Measurements from ENCODE around the gene LTBP1.
"Not testable (repeated sequence)": the region's sequence is repeated elsewhere in the genome, so short reads cannot be mapped to it uniquely, and the experiment has no call there.

LTBP1 gene

GRCh38 chr2:33142810-33143209 lies 196.1 kb downstream of the LTBP1 start:
- no peak for DNase-seq (ENCODE audit: low read depth)

- no peak for DNase-seq (ENCODE audit: low read depth)
Observed at GRCh38 chr2:33144243-33144642, 197.5 kb downstream of the LTBP1 start.

GRCh38 chr2:33145459-33145858 lies 198.7 kb downstream of the LTBP1 start:
- DNase-seq (ENCODE audit: low read depth), result no peak

GRCh38 chr2:33146102-33146501 lies 199.3 kb downstream of the LTBP1 start:
- DNase-seq (ENCODE audit: low read depth), result no peak

- no peak for DNase-seq (ENCODE audit: low read depth)
Observed at GRCh38 chr2:33153008-33153407, 206.3 kb downstream of the LTBP1 start.

- no peak for DNase-seq (ENCODE audit: low read depth)
Observed at GRCh38 chr2:33158482-33159003, 211.8 kb downstream of the LTBP1 start.

GRCh38 chr2:33160191-33160590 lies 213.4 kb downstream of the LTBP1 start:
- DNase-seq (ENCODE audit: low read depth), result no peak

- no peak for DNase-seq (ENCODE audit: low read depth)
Observed at GRCh38 chr2:33166287-33166881, 219.6 kb downstream of the LTBP1 start.

GRCh38 chr2:33167622-33168245 lies 221.0 kb downstream of the LTBP1 start:
- DNase-seq (ENCODE audit: low read depth), result no peak

GRCh38 chr2:33168425-33168824 lies 221.7 kb downstream of the LTBP1 start:
- DNase-seq (ENCODE audit: low read depth), result no peak

- DNase-seq (ENCODE audit: low read depth), result no peak
Observed at GRCh38 chr2:33168922-33169321, 222.2 kb downstream of the LTBP1 start.

- DNase-seq (ENCODE audit: low read depth), result not testable (repeated sequence)
Observed at GRCh38 chr2:33170251-33170650, 223.5 kb downstream of the LTBP1 start.

- no peak for DNase-seq (ENCODE audit: low read depth)
Observed at GRCh38 chr2:33177627-33178026, 230.9 kb downstream of the LTBP1 start.

- no peak for DNase-seq (ENCODE audit: low read depth)
Observed at GRCh38 chr2:33178209-33178608, 231.5 kb downstream of the LTBP1 start.

GRCh38 chr2:33180915-33181314 lies 234.2 kb downstream of the LTBP1 start:
- no peak for DNase-seq (ENCODE audit: low read depth)

GRCh38 chr2:33181466-33181865 lies 234.7 kb downstream of the LTBP1 start:
- DNase-seq (ENCODE audit: low read depth), result no peak

GRCh38 chr2:33184041-33184440 lies 237.3 kb downstream of the LTBP1 start:
- no peak for DNase-seq (ENCODE audit: low read depth)

GRCh38 chr2:33186937-33187336 lies 240.2 kb downstream of the LTBP1 start:
- no peak for DNase-seq (ENCODE audit: low read depth)

- no peak for DNase-seq (ENCODE audit: low read depth)
Observed at GRCh38 chr2:33188799-33189198, 242.0 kb downstream of the LTBP1 start.

GRCh38 chr2:33190393-33190937 lies 243.7 kb downstream of the LTBP1 start:
- DNase-seq (ENCODE audit: low read depth), result no peak

GRCh38 chr2:33195891-33196290 lies 249.1 kb downstream of the LTBP1 start:
- no peak for DNase-seq (ENCODE audit: low read depth)

- DNase-seq (ENCODE audit: low read depth), result no peak
Observed at GRCh38 chr2:33196700-33197099, 249.9 kb downstream of the LTBP1 start.

GRCh38 chr2:33197198-33197938 lies 250.6 kb downstream of the LTBP1 start:
- no peak for DNase-seq (ENCODE audit: low read depth)

Measured in stimulated activated CD8-positive, alpha-beta memory T cell treated with anti-CD3 and anti-CD28 coated beads, Interleukin-15, amount 100 ng/mL, for 24 hours (primary cell).